GM18507 (cell line): Measurements from ENCODE around the gene YTHDF1.

Experiments
- DNase-seq: peaks from one replicate; pipeline ENCODE4 v3.0.0; 2011; ENCODE audit warnings: low read depth; ENCODE audit not compliant: insufficient read length; ENCODE audit errors: extremely low spot score
- FAIRE-seq: peaks from 2 replicates; lab custom pipeline; 2011; peaks lifted over from hg19 to GRCh38; lab: Jason Lieb, UNC

YTHDF1 gene

GRCh38 chr20:63216041-63216848, at the start of gene YTHDF1:
Gene YTHDF1 (minus strand): TSS chr20:63216131. CDS start chr20:63215892, 239 bp downstream.
- FAIRE-seq (peak; percentile 94), DNase-seq (peak; percentile 99)

GRCh38 chr20:63264519-63264918, 48.6 kb upstream of the YTHDF1 start:
- DNase-seq (no peak), FAIRE-seq (no peak)

- no peak for DNase-seq
- FAIRE-seq = no peak
Observed at GRCh38 chr20:63264000-63264399, 48.1 kb upstream of the YTHDF1 start.

GRCh38 chr20:63262836-63263235, 46.9 kb upstream of the YTHDF1 start:
- DNase-seq = no peak
- no peak for FAIRE-seq

- FAIRE-seq = no peak
- no peak for DNase-seq
Observed at GRCh38 chr20:63261795-63262528, 46.0 kb upstream of the YTHDF1 start.

- FAIRE-seq (no peak), DNase-seq (no peak)
Observed at GRCh38 chr20:63261060-63261794, 45.3 kb upstream of the YTHDF1 start.

GRCh38 chr20:63260521-63260920, 44.6 kb upstream of the YTHDF1 start:
- FAIRE-seq (no peak), DNase-seq (no peak)

- FAIRE-seq (no peak), DNase-seq (no peak)
Observed at GRCh38 chr20:63259734-63260460, 44.0 kb upstream of the YTHDF1 start.

- no peak for FAIRE-seq
Observed at GRCh38 chr20:63258781-63259180, 42.9 kb upstream of the YTHDF1 start.

GRCh38 chr20:63257629-63258028, 41.7 kb upstream of the YTHDF1 start:
- no peak for FAIRE-seq
- DNase-seq = no peak

More at GRCh38 chr20:63258781-63259180, 42.9 kb upstream of the YTHDF1 start:
- DNase-seq = no peak

- DNase-seq (no peak), FAIRE-seq (no peak)
Observed at GRCh38 chr20:63256954-63257353, 41.0 kb upstream of the YTHDF1 start.

- DNase-seq = no peak
- no peak for FAIRE-seq
Observed at GRCh38 chr20:63255931-63256704, 40.2 kb upstream of the YTHDF1 start.

GRCh38 chr20:63254606-63255384, 38.9 kb upstream of the YTHDF1 start:
- DNase-seq (no peak), FAIRE-seq (no peak)

- FAIRE-seq = no peak
Observed at GRCh38 chr20:63254232-63254605, 38.3 kb upstream of the YTHDF1 start, which contains the start of gene NKAIN4. Gene NKAIN4 (minus strand): TSS chr20:63254463. CDS start chr20:63254450, 13 bp downstream.

GRCh38 chr20:63253438-63254231, 37.7 kb upstream of the YTHDF1 start:
- FAIRE-seq (no peak), DNase-seq (no peak)

More at GRCh38 chr20:63254232-63254605, 38.3 kb upstream of the YTHDF1 start, which contains the start of gene NKAIN4:
- no peak for DNase-seq

GRCh38 chr20:63253065-63253437, 37.1 kb upstream of the YTHDF1 start:
- no peak for FAIRE-seq
- DNase-seq = no peak

- DNase-seq (no peak), FAIRE-seq (no peak)
Observed at GRCh38 chr20:63252284-63252711, 36.4 kb upstream of the YTHDF1 start.
